CD4-positive, alpha-beta memory T cell (primary cell): ENCODE measurements around the gene KCNIP4. TPM values are rescaled to one million over a fixed set of nuclear protein-coding genes. Genes with fewer than 3 reads are reported as not detected.

Experiments
- CTCF ChIA-PET: fragments of 350-600 bp; sonication (Branson Sonifier 250); formaldehyde crosslinking; loops from one replicate; lab custom pipeline; 2021; ENCODE audit warnings: inconsistent platforms; ENCODE audit not compliant: partially characterized antibody; lab: Charles Lee
- POLR2A ChIA-PET: fragments of 350-600 bp; sonication (Branson Sonifier 250); formaldehyde crosslinking; loops from one replicate; lab custom pipeline; 2021; ENCODE audit not compliant: partially characterized antibody; lab: Charles Lee
- DNase-seq, 5 donors: peaks; one replicate each; pipeline versions ENCODE4 v3.0.0 to v3.0.0-alpha.2; 2020 to 2022; ENCODE audit warnings: mixed read lengths in 1 of 5
- H3K27ac ChIP-seq: one replicate; pipeline ENCODE4 v1.7.0; 2013; ENCODE audit warnings: low read depth, low read length
- H3K27me3 ChIP-seq: 2 replicates; pipeline ENCODE4 v1.7.0; 2013; ENCODE audit warnings: mild to moderate bottlenecking, low read length, moderate library complexity; ENCODE audit not compliant: insufficient read depth
- H3K36me3 ChIP-seq: 2 replicates; pipeline ENCODE4 v1.7.0; 2013; ENCODE audit warnings: mild to moderate bottlenecking, low read length, moderate library complexity; ENCODE audit not compliant: insufficient read depth
- H3K4me1 ChIP-seq: 2 replicates; pipeline ENCODE4 v1.7.0; 2013; ENCODE audit warnings: mild to moderate bottlenecking, low read length, moderate library complexity; ENCODE audit not compliant: insufficient read depth
- H3K4me3 ChIP-seq, 2 donors: one replicate each; pipeline ENCODE4 v1.7.0; 2013; ENCODE audit warnings: low read length in 2 of 2, mild to moderate bottlenecking in 1 of 2
- H3K9me3 ChIP-seq, 2 donors: one replicate each; pipeline ENCODE4 v1.7.0; 2013; ENCODE audit warnings: low read length in 2 of 2, control low read depth in 1 of 2; ENCODE audit not compliant: control insufficient read depth in 1 of 2
- H3K27ac Mint-ChIP-seq, 7 donors: one replicate each; pipeline ENCODE4 v1.8.0; 2020 to 2021; ENCODE audit warnings: mixed read lengths in 7 of 7, mild to moderate bottlenecking in 6 of 7, inconsistent platforms in 3 of 7, moderate library complexity in 3 of 7
- H3K27me3 Mint-ChIP-seq, 2 donors: one replicate each; pipeline ENCODE4 v1.8.0; 2020 to 2021; ENCODE audit warnings: mixed read lengths in 2 of 2
- H3K36me3 Mint-ChIP-seq, 2 donors: one replicate each; pipeline ENCODE4 v1.8.0; 2020 to 2021; ENCODE audit warnings: mixed read lengths in 2 of 2, inconsistent platforms in 1 of 2, mild to moderate bottlenecking in 1 of 2
- H3K4me1 Mint-ChIP-seq, 4 donors: one replicate each; pipeline ENCODE4 v1.8.0; 2020 to 2021; ENCODE audit warnings: mixed read lengths in 4 of 4, mild to moderate bottlenecking in 1 of 4
- H3K4me3 Mint-ChIP-seq, 8 donors: one replicate each; pipeline ENCODE4 v1.8.0; 2020 to 2021; ENCODE audit warnings: mixed read lengths in 8 of 8, mild to moderate bottlenecking in 7 of 8, moderate library complexity in 6 of 8, inconsistent platforms in 3 of 8
- H3K9me3 Mint-ChIP-seq, 8 donors: one replicate each; pipeline ENCODE4 v1.8.0; 2020 to 2021; ENCODE audit warnings: mixed read lengths in 8 of 8, mild to moderate bottlenecking in 5 of 8, inconsistent platforms in 3 of 8, moderate library complexity in 1 of 8
- intact Hi-C: fragments of 100-400 bp; cut with micrococcal nuclease; formaldehyde crosslinking; loops from one replicate; pipeline ENCODE4 v1.15.1; 2023
- polyA plus RNA-seq, 2 donors: library from polyadenylated mRNA; unstranded; fragments of 300-500 nt; fragmentation: Illumina TruSeq; gene quantifications; one replicate each; pipeline ENCODE4 v1.2.3, GENCODE V29; 2021
- total RNA-seq, 2 experiments: library from RNA; stranded (reverse); gene quantifications; one replicate each; pipeline ENCODE4 v1.2.3, GENCODE V29; 2021

The KCNIP4 gene
- total and polyA plus RNA-seq, 4 experiments from 2014 or later: 0.11 to 0.26 TPM; not detected in 2

GRCh38 chr4:21596521-21596920, 352.1 kb downstream of the KCNIP4 start:
- no peak overlapping the region for H3K4me3 ChIP-seq
- H3K27me3 ChIP-seq: no peaks in the 10 kb centered on the region
- no peaks in the 10 kb centered on the region for H3K4me1 Mint-ChIP-seq
- H3K27ac Mint-ChIP-seq: no peak overlapping the region
- H3K27ac ChIP-seq: no peak overlapping the region
- intact Hi-C loops: no loop called here
- H3K9me3 Mint-ChIP-seq: peaks cover 4 to 12% (median 6%) of the 10 kb centered on the region in 8 donors
- no peaks in the 10 kb centered on the region for H3K4me1 ChIP-seq
- H3K36me3 ChIP-seq: no peaks in the 10 kb centered on the region
- H3K9me3 ChIP-seq: no peaks in the 10 kb centered on the region
- ChIA-PET CTCF (no interaction called here), POLR2A (no interaction called here)
- DNase-seq: no peak
- no peaks in the 10 kb centered on the region for H3K36me3 Mint-ChIP-seq
- no peaks in the 10 kb centered on the region for H3K27me3 Mint-ChIP-seq
- no peak overlapping the region for H3K4me3 Mint-ChIP-seq

GRCh38 chr4:21593671-21594001, 354.9 kb downstream of the KCNIP4 start:
- H3K4me1 ChIP-seq: no peaks in the 10 kb centered on the region
- peaks cover 0 to 1% of the 10 kb centered on the region in 2 donors for H3K27me3 Mint-ChIP-seq
- no peaks in the 10 kb centered on the region for H3K4me1 Mint-ChIP-seq
- intact Hi-C loops: no loop called here
- H3K9me3 Mint-ChIP-seq: peaks cover 2 to 11% (median 7%) of the 10 kb centered on the region in 8 donors
- no peak overlapping the region for H3K4me3 ChIP-seq
- H3K36me3 ChIP-seq: no peaks in the 10 kb centered on the region
- H3K27ac Mint-ChIP-seq: no peak overlapping the region
- POLR2A ChIA-PET: no interaction called here
- CTCF ChIA-PET: no interaction called here
- no peak overlapping the region for H3K27ac ChIP-seq
- H3K9me3 ChIP-seq: no peaks in the 10 kb centered on the region
- no peaks in the 10 kb centered on the region for H3K27me3 ChIP-seq
- DNase-seq: no peak
- H3K36me3 Mint-ChIP-seq: no peaks in the 10 kb centered on the region
- H3K4me3 Mint-ChIP-seq: no peak overlapping the region

- no peak overlapping the region for H3K27ac ChIP-seq
- H3K27me3 ChIP-seq: no peaks in the 10 kb centered on the region
- H3K9me3 ChIP-seq: no peaks in the 10 kb centered on the region
- no peaks in the 10 kb centered on the region for H3K36me3 Mint-ChIP-seq
- no peaks in the 10 kb centered on the region for H3K36me3 ChIP-seq
- H3K4me1 ChIP-seq: no peaks in the 10 kb centered on the region
- intact Hi-C loops: no loop called here
- H3K27me3 Mint-ChIP-seq: peaks cover 0 to 1% of the 10 kb centered on the region in 2 donors
- H3K27ac Mint-ChIP-seq: no peak overlapping the region
- CTCF ChIA-PET: no interaction called here
- POLR2A ChIA-PET: no interaction called here
- no peak for DNase-seq
- no peaks in the 10 kb centered on the region for H3K4me1 Mint-ChIP-seq
- peaks cover 2 to 11% (median 6%) of the 10 kb centered on the region in 8 donors for H3K9me3 Mint-ChIP-seq
- H3K4me3 Mint-ChIP-seq: no peak overlapping the region
- no peak overlapping the region for H3K4me3 ChIP-seq
These were observed 355.5 kb downstream of the KCNIP4 start for GRCh38 chr4:21592970-21593670.

GRCh38 chr4:21577056-21577455, 371.5 kb downstream of the KCNIP4 start:
- POLR2A ChIA-PET: no interaction called here
- no peak for DNase-seq
- Mint-ChIP-seq H3K9me3 (peaks cover 0 to 12% (median 4%) of the 10 kb centered on the region in 8 donors), H3K27me3 (no peaks in the 10 kb centered on the region), H3K4me3 (no peak overlapping the region), H3K27ac (no peak overlapping the region), H3K36me3 (no peaks in the 10 kb centered on the region), H3K4me1 (no peaks in the 10 kb centered on the region)
- Histone ChIP-seq H3K27me3 (no peaks in the 10 kb centered on the region), H3K27ac (no peak overlapping the region), H3K36me3 (no peaks in the 10 kb centered on the region), H3K4me3 (no peak overlapping the region), H3K9me3 (no peaks in the 10 kb centered on the region), H3K4me1 (no peaks in the 10 kb centered on the region)
- intact Hi-C loops: no loop called here
- CTCF ChIA-PET: no interaction called here

GRCh38 chr4:21571100-21571499, 377.5 kb downstream of the KCNIP4 start:
- ChIA-PET CTCF (no interaction called here), POLR2A (no interaction called here)
- Mint-ChIP-seq H3K36me3 (no peaks in the 10 kb centered on the region), H3K27me3 (no peaks in the 10 kb centered on the region), H3K9me3 (peaks cover 0 to 9% (median 2%) of the 10 kb centered on the region in 8 donors), H3K4me1 (no peaks in the 10 kb centered on the region), H3K4me3 (no peak overlapping the region), H3K27ac (no peak overlapping the region)
- intact Hi-C loops: no loop called here
- Histone ChIP-seq H3K27me3 (no peaks in the 10 kb centered on the region), H3K36me3 (no peaks in the 10 kb centered on the region), H3K4me1 (no peaks in the 10 kb centered on the region), H3K27ac (no peak overlapping the region), H3K9me3 (no peaks in the 10 kb centered on the region), H3K4me3 (no peak overlapping the region)
- DNase-seq: no peak

- H3K9me3 Mint-ChIP-seq: peaks cover 0 to 9% (median 3%) of the 10 kb centered on the region in 8 donors
- Histone ChIP-seq H3K4me1 (no peaks in the 10 kb centered on the region), H3K36me3 (no peaks in the 10 kb centered on the region), H3K4me3 (no peak overlapping the region), H3K27me3 (no peaks in the 10 kb centered on the region), H3K9me3 (no peaks in the 10 kb centered on the region), H3K27ac (no peak overlapping the region)
- no peak overlapping the region for H3K27ac Mint-ChIP-seq
- no peak overlapping the region for H3K4me3 Mint-ChIP-seq
- no peaks in the 10 kb centered on the region for H3K27me3 Mint-ChIP-seq
- CTCF ChIA-PET: no interaction called here
- H3K36me3 Mint-ChIP-seq: no peaks in the 10 kb centered on the region
- POLR2A ChIA-PET: no interaction called here
- intact Hi-C loops: no loop called here
- H3K4me1 Mint-ChIP-seq: no peaks in the 10 kb centered on the region
- DNase-seq: no peak
These were observed 378.9 kb downstream of the KCNIP4 start for GRCh38 chr4:21569638-21570037.

GRCh38 chr4:21555083-21555482, 393.5 kb downstream of the KCNIP4 start:
- Histone ChIP-seq H3K4me1 (no peaks in the 10 kb centered on the region), H3K36me3 (no peaks in the 10 kb centered on the region), H3K27me3 (no peaks in the 10 kb centered on the region), H3K4me3 (no peak overlapping the region), H3K27ac (no peak overlapping the region), H3K9me3 (no peaks in the 10 kb centered on the region)
- no peak overlapping the region for H3K4me3 Mint-ChIP-seq
- ChIA-PET POLR2A (no interaction called here), CTCF (no interaction called here)
- no peaks in the 10 kb centered on the region for H3K4me1 Mint-ChIP-seq
- intact Hi-C loops: no loop called here
- H3K9me3 Mint-ChIP-seq: peaks cover 0 to 6% (median 2%) of the 10 kb centered on the region in 8 donors
- H3K27ac Mint-ChIP-seq: no peak overlapping the region
- no peaks in the 10 kb centered on the region for H3K36me3 Mint-ChIP-seq
- DNase-seq: no peak
- H3K27me3 Mint-ChIP-seq: no peaks in the 10 kb centered on the region
